GM18499 (cell line): ENCODE data around the gene AMPH.
"Not testable (repeated sequence)": the region's sequence is repeated elsewhere in the genome, so short reads cannot be mapped to it uniquely, and the experiment has no call there.

Experiments
- ATAC-seq: cut with Tn5 transposase; IDR thresholded peaks from one replicate; pipeline ENCODE4 v1.9.1; 2021; ENCODE audit warnings: moderate number of reproducible peaks; ENCODE audit not compliant: insufficient read depth, unreplicated experiment

The AMPH gene

GRCh38 chr7:38629651-38630510 is 1.3 kb downstream of the AMPH start:
- ATAC-seq, result no peak

DNA sequence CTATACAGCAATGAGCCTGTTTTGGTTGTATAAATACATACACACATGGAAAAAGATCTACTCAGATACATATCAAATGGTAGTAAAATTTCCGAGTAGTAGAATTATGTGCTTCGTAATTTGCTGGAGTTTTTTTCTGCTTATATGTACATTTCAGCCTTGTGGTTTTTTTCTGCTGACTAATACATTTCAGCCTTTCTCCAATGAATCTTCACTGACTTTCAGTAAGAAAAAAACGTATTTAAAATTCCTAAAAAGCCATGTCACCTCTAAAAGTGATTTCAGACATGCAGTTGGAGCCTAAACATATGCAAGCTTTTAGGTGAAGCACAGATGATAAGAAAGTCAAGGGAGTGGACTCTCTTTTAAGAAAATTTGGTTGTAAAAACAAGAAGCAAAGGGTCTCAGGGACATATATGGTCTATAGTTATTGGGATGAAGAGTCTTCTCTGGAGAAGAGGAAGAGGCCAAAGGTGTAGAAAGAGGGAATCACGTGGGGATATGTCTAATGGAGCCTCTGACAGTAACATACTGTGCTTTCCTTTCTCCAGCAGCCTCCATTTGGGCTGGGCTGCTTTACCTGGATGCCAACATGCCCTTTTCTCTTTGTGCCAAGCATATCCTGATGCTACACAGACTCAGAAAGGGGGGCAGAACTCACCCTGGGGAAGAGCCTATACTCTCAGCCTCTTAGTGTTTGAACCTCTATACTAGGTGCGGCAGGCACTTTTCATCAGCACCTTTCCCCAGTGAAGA is 2.4 kb downstream of the AMPH start:
- no peak for ATAC-seq

DNA sequence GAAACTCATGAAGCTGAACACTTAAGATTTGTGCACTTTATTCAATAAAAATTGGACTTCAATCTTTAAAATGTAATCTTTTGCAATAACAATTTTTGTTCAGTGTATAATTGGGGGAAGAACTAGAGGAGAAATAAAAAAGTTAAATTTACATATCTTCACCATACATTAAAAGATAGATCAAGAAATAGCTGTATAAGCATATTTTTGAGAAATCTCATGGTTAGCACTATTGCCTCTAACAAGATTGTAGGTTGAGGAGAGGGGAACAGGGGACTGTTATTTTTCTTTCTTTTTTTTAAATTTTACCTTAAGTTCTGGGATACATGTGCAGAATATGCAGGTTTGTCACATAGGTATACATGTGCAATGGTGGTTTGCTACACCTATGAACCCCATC is 5.3 kb downstream of the AMPH start:
- no peak for ATAC-seq

- ATAC-seq, result no peak
Observed at GRCh38 chr7:38615665-38616064, 15.5 kb downstream of the AMPH start.

DNA sequence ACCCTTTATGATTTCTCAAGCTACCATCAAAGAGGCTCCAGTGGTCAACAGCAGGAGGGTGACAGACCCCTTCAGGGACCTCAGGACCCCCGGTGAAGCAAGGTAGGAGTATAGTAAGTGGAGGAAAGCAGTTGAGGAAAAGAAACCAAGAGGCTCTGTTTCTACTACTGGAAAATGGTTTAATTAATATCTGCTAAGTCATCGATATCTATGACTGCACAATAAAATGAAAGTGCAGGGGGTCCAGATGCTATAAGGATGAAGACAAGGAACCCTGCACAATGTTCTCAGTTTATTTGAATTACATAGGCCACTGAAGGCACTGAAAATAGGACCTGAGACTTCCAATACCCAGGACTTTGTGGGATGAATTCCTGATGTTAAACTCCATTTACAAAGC is 23.7 kb downstream of the AMPH start:
- ATAC-seq, result no peak

DNA sequence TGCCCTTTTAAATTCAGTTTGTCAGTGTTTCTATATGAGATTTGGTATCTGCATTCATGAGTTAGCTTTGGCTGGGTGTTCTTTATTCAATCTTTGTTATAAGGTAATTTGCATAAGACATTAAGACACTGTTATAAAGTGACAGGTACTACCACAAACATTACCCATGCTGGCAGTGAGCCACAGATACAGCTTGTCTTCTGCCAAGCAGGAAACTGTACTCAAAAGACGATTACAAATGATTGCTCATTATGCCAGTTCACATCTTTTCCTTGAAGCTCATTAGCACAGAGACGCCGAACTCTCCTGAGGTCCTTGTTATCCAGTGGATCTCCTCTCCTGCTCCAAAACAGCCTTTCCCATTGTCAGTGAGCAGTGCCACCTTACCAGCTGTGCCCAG is 30.4 kb downstream of the AMPH start:
- no peak for ATAC-seq

- no peak for ATAC-seq
Observed at GRCh38 chr7:38594949-38595348, 36.2 kb downstream of the AMPH start.

DNA sequence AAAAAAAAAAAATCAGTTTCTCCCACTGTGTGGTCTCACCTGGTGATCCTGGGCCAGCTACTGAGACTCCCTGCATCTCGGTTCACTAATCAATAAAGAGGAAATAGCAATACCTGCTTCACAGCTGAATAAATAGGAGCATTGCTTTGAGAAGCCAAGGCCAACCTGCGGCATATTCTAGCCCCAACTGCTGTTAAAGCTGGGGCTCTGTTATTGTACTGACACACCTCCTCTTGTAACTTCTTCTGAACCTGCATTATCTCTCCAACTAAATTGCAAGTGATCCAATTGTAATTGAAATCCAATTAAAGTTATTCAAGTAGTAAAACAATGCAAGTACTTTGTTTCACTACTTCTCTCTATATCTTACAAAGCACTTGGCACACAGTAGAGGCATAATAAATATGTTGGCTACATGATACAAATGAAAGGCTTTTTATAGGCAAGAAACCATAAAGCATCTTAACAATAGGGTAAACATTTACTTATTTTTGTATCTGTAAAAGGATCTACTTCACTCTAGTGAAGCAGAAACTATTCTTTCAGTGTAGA is 38.4 kb downstream of the AMPH start:
- no peak for ATAC-seq

GRCh38 chr7:38585572-38586354 is 45.4 kb downstream of the AMPH start:
- no peak for ATAC-seq

DNA sequence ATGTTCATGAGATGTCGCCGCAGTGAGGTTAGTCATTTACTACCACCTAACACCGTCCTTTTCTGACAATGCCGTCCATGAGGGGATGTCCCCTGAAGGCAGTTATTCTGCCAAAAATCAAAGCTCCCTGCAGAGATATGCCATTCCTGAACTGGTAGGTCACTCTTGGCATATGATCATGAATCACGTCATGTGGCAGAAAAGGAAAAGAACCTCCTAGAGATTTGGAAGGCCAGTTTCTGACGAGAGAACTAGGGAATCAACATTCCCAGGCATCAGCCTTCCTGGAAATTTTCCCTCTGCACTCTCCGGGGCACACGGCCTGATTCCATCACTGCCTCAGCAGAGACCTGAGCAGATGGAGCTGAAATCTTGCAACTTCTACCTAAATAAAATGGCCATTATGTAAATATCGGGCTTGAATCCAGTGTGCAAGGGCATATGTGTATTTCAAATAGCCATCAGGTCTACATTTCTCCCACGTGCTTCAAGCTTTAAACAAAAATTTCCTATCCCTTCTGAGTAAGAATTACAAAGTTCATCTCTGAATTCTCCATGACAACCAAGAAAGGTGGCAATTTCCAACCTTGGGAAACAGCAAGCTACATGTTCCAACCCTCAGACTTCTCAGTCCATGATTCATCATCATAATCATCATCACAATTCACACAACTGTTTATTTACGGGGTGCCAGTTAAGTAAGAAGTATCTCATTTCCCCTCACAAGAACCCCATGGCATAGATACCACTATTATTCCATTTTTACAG is 46.5 kb downstream of the AMPH start:
- no peak for ATAC-seq

DNA sequence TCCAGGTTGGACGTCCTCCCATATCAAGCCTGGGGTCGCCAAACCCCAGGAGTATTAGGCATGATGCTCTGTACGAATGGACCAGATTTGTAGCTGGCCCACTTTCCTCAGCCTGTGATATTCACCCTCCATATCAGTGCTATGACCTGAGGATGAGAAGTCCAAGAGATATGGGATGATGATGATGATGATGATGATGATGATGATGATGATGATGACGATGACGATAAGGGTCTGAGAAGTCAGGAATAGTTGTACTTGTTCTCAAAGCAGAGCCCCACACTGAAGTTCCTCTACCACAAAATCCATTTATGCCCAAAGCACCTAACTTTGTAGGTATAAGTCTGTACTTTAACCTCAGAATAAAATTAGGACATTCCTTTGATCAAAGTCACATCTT is 50.7 kb downstream of the AMPH start:
- ATAC-seq, result no peak

DNA sequence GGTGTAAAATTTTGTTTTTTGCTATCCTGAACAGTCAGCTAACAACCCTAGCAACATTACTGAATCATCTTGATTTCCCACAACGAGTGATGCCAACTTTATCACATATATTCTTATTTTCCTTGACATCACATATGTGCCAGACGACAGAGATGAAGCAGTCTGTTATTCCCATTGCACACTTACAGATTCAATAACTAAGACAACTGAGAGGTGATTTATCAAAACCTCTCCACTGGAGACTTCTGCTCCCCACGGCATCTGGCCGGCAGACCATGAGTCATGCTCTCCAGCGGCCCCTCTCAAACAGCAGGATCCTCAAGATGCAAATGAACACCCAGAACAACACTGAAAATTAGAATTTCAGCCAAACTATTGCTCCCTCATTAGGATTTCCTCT is 57.1 kb downstream of the AMPH start:
- no peak for ATAC-seq

DNA sequence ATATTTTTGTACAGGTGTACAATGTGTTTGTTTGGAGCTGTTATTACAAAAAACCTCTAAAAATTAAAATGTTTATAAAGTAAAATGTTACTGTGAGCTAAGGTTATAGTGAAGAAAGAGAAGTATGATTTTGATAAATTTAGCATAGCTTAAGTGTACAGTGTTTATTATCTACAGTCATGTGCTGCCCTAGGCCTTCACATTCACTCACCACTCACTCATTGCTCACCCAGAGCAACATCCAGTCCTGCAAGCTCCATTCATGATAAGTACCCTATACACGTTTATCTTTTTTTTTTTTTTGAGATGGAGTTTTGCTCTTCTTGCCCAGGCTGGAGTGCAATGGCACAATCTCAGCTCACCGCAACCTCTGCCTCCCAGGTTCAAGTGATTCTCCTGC is 59.6 kb downstream of the AMPH start:
- ATAC-seq, result not testable (repeated sequence)

DNA sequence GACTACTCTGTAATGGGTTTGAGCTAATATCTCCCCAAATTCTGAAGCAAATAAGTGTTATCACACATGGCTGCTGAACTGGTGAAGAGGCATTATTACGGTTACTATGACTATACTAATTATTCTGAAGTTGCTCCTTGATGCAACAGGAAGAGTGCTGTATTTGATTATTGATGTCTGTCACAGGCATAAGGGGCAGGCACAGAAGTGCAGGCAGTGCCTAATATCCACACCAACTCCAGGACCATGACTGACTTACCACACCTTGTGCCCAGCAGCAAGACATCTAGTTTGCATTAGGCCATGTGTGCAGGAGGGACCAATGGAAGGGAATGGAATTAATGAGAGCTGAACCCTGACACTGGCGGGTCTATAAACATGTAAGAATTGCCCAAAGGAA is 62.7 kb downstream of the AMPH start:
- no peak for ATAC-seq

- no peak for ATAC-seq
Observed at GRCh38 chr7:38565289-38565688, 65.9 kb downstream of the AMPH start.

DNA sequence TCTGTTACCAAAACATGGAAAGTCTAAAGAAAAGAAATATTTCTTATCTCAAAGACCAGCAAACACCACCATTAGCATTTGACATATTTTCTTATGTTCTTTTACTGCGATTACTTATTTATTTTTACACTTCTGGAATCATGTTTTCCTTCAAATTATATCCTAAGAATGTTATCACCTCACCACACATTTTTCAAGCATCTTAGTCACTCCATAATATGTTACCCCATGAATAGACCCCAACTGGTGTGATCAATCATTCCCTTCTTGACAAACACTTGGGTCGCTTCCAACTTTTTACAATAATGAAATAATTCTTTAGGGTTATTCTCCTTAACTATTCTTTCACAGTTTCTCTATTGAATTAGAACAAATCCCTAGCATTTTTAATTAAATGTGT is 67.4 kb downstream of the AMPH start:
- ATAC-seq, result no peak

GRCh38 chr7:38561166-38561565 is 70.0 kb downstream of the AMPH start:
- no peak for ATAC-seq

DNA sequence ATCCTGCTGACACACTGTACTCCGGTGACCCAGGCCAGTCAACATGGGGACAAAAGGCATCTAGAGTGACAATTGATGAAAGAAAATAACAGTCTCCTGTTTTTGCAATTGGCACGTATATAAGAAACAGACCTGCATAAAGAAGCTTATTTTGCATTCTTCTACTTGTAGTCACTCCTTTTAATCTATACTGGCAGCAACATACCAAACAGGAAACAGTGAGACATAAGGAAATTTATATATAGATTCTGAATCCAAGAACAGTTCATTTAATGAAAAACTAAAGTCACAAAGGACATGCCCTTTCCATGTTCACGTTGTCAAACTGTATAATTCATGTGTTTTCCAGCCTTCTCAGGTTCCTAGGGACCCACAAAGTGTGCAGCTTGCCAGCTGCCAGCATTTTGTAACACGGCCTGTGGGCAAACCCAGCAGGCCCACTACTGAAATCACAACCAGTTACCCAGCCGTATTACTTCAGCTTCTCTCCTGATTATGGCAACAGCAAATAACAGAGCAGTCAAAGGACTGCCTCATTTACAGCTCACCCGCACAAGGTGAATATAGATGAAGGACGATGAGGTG is 72.3 kb downstream of the AMPH start:
- ATAC-seq, result no peak

DNA sequence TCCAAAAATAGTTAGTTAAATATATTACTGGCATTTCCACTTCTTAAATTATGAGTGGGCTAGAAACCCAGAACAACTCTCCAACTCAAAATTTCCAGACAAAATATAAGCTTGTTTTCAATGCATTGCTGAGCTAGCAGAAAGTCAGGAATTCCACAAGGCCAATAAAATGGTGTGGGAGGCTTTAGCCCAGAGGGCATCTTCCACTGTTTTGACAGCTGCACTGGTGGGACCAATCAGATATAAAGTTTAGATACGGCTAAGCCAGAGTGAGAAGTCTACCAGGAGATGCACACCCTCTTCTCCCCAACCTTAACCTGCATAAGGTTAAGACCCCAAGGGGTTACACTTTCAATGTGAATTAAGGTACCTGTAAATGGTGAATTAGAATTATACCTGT is 76.6 kb downstream of the AMPH start:
- ATAC-seq, result no peak

DNA sequence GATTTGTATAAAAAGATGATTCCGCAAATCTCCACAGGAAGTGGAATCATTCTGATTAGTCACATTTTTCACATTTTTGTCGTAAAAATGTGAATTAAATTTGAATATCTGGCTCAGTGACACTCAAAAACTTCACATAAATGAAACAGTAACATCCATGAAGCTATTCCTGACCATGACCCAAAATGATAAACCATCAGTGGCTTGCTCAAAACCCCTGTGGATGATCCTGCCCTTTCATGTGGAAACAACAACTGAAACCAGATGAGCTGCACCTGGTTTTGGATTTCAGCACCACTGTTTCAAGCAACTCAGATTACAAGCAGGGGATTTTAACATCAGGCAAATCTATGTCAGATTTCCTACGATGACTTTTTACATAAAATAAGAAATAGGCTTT is 80.3 kb downstream of the AMPH start:
- ATAC-seq, result no peak
